ENCODE results near the gene IFNA10.
"Not testable (repeated sequence)": the region's sequence is repeated elsewhere in the genome, so short reads cannot be mapped to it uniquely, and the experiment has no call there.

The IFNA10 gene

GRCh38 chr9:21207043-21207442 is at the start of gene IFNA10:
IFNA10 (minus strand) TSS chr9:21207143; CDS start chr9:21207097, 46 bp downstream.
- not testable (repeated sequence) for DNase-seq (ENCODE audit: low spot score)

- DNase-seq (ENCODE audit: low spot score), result no peak
These were observed 48.7 kb upstream of the IFNA10 start for GRCh38 chr9:21255538-21256212.

GRCh38 chr9:21252721-21253547 is 46.0 kb upstream of the IFNA10 start:
- DNase-seq (ENCODE audit: low spot score), result no peak

- DNase-seq (ENCODE audit: low spot score), result no peak
These were observed 44.7 kb upstream of the IFNA10 start for GRCh38 chr9:21251638-21252037.

- DNase-seq (ENCODE audit: low spot score), result no peak
These were observed 44.2 kb upstream of the IFNA10 start for GRCh38 chr9:21251190-21251589.

GRCh38 chr9:21244836-21245235 is 37.9 kb upstream of the IFNA10 start:
- no peak for DNase-seq (ENCODE audit: low spot score)

GRCh38 chr9:21239911-21240310 is 33.0 kb upstream of the IFNA10 start, which contains the start of gene IFNA14:
IFNA14 (minus strand) TSS chr9:21240005; CDS start chr9:21239935, 70 bp downstream.
- no peak for DNase-seq (ENCODE audit: low spot score)

- DNase-seq (ENCODE audit: low spot score), result not testable (repeated sequence)
These were observed 29.4 kb upstream of the IFNA10 start for GRCh38 chr9:21236360-21236714.

GRCh38 chr9:21235468-21236359 is 28.8 kb upstream of the IFNA10 start:
- not testable (repeated sequence) for DNase-seq (ENCODE audit: low spot score)

DNA sequence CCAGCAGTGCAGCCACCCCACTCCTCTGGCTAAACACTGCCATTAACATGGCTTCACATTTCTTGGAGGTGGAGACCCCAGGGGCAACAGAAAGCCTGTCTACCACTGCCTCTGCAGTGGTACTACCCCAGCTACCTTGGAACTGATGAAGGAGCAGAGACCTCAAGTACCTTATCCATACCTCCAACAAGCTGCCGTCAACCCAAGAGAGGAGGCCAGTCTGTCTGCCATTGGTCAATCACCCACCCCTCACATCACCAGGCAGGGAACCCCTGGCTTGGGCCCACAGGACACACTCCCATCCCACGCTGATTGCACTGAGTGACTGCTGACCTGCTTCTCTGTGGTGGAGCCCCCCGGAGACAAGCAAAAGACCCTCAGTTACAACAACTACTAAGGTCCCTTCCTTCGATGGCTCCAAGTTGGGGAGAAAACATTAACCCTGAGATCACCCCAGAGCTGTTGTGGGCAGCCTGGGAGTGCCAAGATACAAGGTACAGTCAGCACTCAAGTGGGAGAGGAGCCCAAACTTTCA is 27.3 kb upstream of the IFNA10 start:
- DNase-seq (ENCODE audit: low spot score), result no peak

- no peak for DNase-seq (ENCODE audit: low spot score)
These were observed 26.3 kb upstream of the IFNA10 start for GRCh38 chr9:21233258-21233657.

DNA sequence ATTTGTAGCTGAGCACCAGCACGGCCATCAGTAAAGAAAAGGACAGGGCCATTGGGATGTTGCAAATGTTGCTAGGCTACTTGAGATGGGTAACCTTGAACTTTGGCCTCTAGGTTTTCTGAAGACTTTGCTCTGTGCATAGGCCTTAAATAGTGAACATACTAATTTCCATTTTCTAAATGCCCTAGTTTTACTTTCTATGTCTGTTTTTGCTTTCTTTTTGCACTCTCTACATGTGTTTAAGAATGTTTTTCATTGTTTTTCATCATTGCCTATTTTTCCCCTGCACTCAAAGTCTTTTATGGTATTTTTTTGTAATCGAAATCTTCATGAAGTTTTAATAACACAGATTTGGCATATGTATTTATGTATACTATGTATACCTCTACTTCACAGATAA is 21.2 kb upstream of the IFNA10 start, which contains the start of gene IFNA17:
Gene IFNA17, minus strand, starts transcription at position 101 of the 400 bp plus-strand sequence. Its CDS starts 49 bp downstream, at position 52.
- DNase-seq (ENCODE audit: low spot score), result no peak

DNA sequence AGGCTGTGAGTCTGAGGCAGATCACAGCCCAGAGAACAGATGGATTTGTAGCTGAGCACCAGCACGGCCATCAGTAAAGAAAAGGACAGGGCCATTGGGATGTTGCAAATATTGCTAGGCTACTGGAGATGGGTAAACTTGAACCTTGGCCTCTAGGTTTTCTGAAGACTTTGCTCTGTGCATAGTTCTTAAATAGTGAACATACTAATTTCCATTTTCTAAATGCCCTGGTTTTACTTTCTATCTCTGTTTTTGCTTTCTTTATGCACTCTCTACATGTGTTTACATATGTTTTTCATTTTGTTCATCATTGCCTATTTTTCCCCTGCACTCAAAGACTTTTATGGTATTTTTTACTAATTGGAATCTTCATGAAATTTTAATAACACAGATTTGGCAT is 10.3 kb upstream of the IFNA10 start, which contains the start of gene IFNA16:
Gene IFNA16, minus strand, starts transcription at position 101 of the 400 bp plus-strand sequence. Its CDS starts 6 bp downstream, at position 95.
- not testable (repeated sequence) for DNase-seq (ENCODE audit: low spot score)

- DNase-seq (ENCODE audit: low spot score), result not testable (repeated sequence)
These were observed 6.7 kb upstream of the IFNA10 start for GRCh38 chr9:21213411-21214326.

GRCh38 chr9:21212160-21212559 is 5.2 kb upstream of the IFNA10 start:
- DNase-seq (ENCODE audit: low spot score), result not testable (repeated sequence)

DNA sequence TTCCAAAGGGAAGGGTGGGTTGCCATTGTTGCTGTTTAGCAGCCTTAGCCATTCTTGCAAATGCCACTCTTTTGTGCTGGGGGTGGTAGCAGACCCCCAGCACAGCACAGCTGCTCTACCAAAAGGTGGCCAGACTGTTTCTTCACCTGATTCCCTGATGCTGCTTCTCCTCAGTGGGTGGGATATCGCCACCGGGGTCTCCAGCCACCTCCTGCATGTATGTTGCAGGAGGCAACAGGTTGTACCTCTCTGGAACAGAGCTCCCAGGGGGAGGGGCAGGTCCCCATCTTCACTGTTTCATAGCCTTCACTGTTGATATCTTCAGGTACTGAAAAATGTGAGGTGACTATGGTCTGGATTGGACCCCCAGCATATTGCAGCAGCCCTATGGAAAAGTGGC is 3.8 kb upstream of the IFNA10 start:
- not testable (repeated sequence) for DNase-seq (ENCODE audit: low spot score)

GRCh38 chr9:21210311-21210710 is 3.4 kb upstream of the IFNA10 start:
- DNase-seq (ENCODE audit: low spot score), result no peak

DNA sequence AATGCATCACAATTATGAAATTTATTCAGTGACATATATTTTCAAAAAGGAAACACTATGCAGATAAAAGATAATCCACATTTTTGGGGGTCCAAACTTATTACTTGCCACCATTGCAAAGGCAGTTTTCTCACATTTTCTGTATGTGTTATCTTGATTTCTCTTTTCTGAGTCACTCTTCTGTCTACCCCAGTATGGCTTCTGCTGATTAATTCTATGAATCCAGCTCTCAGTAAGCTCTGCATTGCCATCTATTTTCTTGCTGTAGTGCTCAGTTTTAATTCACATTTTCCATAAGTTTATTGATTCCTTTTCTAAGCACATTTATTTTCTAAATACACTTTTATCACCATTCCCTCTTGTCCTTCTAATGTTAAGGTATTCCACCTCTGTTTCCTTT is 1.7 kb downstream of the IFNA10 start:
- no peak for DNase-seq (ENCODE audit: low spot score)

GRCh38 chr9:21202105-21202504 is 4.8 kb downstream of the IFNA10 start, which contains the start of gene IFNA7:
IFNA7 (minus strand) TSS chr9:21202205; CDS start chr9:21202165, 40 bp downstream.
- DNase-seq (ENCODE audit: low spot score), result not testable (repeated sequence)

All from germinal center (tissue), 1 donor.